Glomerular visceral epithelial cell (primary cell): ENCODE results near the gene CPM.
"Not testable (repeated sequence)": the region's sequence is repeated elsewhere in the genome, so short reads cannot be mapped to it uniquely, and the experiment has no call there.

Experiments
- DNase-seq: peaks from one replicate; pipeline ENCODE4 v3.0.0-alpha.2; 2016; ENCODE audit errors: extremely low spot score

Gene CPM

GRCh38 chr12:68825569-68826217 lies 107.3 kb downstream of the CPM start:
- no peak for DNase-seq

- DNase-seq = no peak
Measured at GRCh38 chr12:68824597-68825250, 108.2 kb downstream of the CPM start.

- DNase-seq = no peak
Measured at GRCh38 chr12:68824131-68824530, 108.8 kb downstream of the CPM start.

DNA sequence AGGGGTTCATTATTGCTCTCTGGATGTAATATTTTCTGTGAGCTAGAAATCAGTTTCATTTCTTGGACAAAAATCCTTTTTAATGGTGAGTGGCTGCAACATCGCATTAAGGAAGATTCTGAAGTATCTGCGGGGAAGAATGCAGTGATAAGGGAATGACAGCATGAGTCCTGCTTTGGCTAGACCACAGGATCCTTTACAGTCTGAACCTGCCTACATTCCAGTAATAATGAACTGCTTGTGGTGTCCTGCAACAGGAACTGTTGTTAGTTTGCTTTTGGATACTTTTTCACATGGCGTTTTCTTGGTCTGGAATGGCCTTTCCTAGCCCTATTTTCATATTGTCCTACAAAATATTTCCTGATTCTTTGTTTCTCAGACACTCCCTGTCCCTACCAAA lies 109.3 kb downstream of the CPM start:
- peak; percentile 51 for DNase-seq

- peak; percentile 34 for DNase-seq
Measured at GRCh38 chr12:68821357-68822188, 111.4 kb downstream of the CPM start.

- not testable (repeated sequence) for DNase-seq
Measured at GRCh38 chr12:68819481-68819880, 113.5 kb downstream of the CPM start.

DNA sequence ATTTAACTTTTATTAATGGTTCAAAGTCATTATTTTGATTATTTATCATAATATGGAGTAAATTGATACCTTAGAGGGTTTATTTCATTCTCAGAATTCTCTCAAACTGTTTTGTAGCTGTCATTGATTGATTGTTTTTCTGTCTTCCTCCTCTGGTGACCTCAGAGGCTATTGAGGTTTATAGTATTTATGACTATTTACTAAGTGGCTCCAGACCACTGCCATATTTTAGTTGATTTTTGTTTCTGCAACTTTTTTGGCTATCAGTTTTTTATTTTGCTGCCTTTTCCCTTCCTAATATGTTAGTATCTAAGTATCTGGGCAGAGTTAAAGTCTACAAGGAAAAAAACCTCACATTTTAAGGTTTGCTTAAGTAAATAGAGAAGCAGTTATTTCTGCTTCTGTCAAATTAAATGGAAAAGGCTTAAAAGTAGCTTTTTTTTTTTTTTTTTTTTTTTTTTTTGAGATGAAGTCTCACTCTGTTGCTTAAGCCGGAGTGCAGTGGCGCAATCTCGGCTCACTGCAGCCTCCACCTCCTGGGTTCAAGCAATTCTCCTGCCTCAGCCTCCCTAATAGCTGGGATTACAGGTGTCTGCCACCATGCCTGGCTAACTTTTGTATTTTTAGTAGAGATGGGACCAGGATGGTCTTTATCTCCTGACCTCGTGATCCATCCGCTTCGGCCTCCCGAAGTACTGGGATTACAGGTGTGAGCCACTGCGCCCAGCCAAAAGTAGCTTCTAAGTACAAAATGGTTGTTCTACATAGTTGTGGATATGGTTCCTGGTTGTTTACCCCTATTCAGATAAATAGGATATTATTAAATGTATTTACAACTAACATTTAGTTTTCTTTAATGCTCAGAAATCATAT lies 116.8 kb downstream of the CPM start:
- no peak for DNase-seq

DNA sequence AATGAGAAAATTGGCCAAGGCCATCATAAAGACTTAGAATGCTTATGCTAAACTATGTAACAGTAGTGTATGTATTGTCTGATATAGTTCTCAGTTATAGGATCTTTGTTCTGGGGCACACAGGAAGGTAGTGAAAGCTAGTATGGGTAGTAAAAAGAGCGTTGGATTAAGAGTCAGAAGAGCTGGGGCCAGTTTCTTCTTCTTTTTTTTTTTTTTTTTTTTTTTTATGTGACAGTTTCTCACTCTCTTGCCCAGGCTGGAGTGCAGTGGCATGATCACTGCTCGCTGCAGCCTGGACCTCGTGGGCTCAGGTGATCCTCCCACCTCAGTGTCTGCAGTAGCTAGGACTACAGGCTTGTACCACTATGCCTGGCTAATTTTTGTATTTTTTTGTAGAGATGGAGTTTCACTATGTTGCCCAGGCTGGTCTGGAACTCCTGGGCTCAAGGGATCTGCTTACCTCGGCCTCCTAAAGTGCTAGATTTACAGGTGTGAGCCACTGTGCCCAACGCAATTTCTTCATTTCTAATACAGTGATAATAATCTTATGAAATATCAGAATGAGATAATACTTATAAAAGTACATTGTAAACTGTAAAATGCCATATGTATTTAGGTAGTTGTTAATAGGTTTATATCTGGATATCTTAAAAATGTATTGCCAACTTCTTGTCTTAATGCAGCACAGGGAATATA lies 117.6 kb downstream of the CPM start:
- DNase-seq = no peak

DNA sequence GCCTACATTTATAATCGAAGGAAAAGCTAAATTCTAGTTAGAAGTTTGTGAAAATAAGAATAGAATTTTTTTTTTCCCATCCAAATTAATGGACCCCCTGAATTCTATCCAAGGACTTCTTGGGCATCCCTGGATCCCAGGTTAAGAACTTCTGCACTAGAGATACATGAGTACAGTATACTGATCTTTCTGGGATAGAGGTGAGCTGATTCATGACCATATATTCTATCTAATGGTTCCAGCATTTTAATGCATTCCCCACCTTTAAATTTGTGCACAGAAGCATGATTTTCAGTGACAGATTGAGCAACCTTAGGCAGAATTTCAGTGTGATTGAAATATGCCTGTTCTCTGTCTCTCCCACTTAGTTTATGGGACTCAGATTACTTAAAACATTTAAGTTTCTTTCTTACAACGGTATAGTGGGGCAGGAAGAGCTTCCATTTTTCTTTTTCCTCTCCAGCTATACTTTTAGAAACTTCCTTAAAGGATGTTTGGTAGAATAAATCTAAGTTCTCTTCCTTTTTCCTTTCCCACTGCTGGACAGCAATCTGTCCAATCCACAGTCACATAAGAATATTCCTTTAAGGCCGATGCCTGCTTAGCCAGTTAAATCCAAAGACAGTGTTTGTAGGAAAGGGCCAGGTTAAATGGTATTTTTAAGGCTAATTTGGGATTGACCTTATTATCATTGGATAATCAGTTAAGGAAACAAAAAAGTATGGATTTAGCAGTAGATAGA lies 118.3 kb downstream of the CPM start:
- DNase-seq = no peak

GRCh38 chr12:68813242-68813593 lies 119.8 kb downstream of the CPM start:
- no peak for DNase-seq

DNA sequence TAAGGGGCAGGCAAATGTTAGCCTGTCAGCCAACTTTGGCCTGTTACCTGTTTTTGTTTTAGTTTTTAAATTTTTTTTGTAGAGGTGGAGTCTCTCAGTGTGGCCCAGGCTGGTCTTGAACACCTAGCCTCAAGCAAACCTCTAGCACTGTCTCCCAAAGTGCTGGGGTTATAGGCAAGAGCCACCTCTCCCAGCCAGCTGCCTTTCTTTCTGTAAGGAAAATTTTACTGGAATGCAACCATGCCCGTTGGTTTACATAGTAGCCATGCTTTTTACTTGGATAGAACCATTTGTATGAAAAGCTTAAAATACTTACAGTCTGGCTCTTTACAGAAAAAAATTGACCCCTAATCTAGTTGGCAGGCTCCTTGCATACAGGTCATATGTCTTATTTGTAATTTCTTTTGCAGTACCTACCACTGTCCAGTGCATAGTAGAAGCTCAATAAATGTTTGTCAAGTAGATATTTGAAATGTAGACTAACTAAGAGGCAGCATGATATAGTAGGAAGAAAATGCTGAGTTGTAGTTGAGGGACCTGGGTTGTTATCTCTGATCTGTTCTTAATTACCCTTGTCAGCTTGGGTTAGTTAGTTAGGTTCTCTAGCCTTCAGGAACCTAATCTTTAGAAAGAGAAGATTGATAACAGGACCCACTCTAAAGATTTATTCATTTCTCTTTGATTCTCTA lies 120.3 kb downstream of the CPM start:
- no peak for DNase-seq

GRCh38 chr12:68811573-68811972 lies 121.4 kb downstream of the CPM start:
- not testable (repeated sequence) for DNase-seq

DNA sequence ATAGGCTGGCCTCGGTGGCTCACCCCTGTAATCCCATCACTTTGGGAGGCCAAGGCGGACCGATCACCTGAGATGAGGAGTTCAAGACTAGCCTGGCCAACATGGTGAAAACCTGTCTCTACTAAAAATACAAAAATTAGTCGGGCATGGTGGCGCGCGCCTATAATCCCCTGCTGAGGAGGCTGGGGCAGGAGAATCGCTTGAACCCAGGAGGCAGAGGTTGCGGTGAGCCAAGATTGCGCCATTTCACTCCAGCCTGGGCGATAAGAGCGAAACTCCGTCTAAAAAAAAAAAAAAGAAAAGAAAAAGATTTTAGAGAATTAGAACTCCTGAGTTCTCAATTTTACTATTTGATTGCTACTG lies 123.0 kb downstream of the CPM start:
- not testable (repeated sequence) for DNase-seq

GRCh38 chr12:68809190-68810026 lies 123.6 kb downstream of the CPM start:
- no peak for DNase-seq

GRCh38 chr12:68808388-68809189 lies 124.4 kb downstream of the CPM start:
- peak; percentile 93 for DNase-seq

GRCh38 chr12:68807576-68808387 lies 125.2 kb downstream of the CPM start, which contains the start of gene MDM2:
MDM2 (plus strand) TSS chr12:68808177; CDS start chr12:68808478, 301 bp downstream.
- peak; percentile 89 for DNase-seq

GRCh38 chr12:68807274-68807575 lies 125.7 kb downstream of the CPM start:
- DNase-seq = not testable (repeated sequence)
